COLO668 (cell line): Measurements from ENCODE around the gene PRKAR1B.

Source experiments
- DNase-seq: peaks from one replicate; lab custom pipeline; 2025; ENCODE audit not compliant: unreplicated experiment; lab: John Stamatoyannopoulos, UW

The PRKAR1B gene

DNA sequence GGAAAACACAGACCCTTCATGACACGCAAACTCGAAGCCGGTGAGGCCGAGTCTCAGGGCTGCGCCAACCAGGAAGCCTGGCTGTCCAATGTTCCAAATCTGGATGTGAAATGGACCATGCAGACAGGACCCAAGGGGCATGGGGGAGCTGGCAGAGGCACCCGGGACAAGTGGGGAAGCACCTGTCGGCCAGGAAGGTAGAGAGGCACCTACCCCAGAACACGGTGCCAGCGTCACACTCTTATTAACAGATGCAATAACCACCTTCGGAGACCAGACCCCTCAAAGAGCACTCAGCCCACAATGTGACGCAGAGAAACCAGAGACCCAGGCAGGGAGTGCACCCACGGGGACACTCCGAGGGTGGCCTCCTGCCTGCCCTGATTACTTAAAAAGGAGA is 119.1 kb downstream of the PRKAR1B start:
- DNase-seq: no peak

GRCh38 chr7:605661-606450 is 121.2 kb downstream of the PRKAR1B start:
- DNase-seq: no peak

- no peak for DNase-seq
Observed at GRCh38 chr7:604884-605531, 122.1 kb downstream of the PRKAR1B start.

GRCh38 chr7:604001-604883 is 122.8 kb downstream of the PRKAR1B start:
- no peak for DNase-seq

- DNase-seq: no peak
Observed at GRCh38 chr7:603152-603951, 123.7 kb downstream of the PRKAR1B start.

- DNase-seq: no peak
Observed at GRCh38 chr7:602341-603141, 124.5 kb downstream of the PRKAR1B start.

DNA sequence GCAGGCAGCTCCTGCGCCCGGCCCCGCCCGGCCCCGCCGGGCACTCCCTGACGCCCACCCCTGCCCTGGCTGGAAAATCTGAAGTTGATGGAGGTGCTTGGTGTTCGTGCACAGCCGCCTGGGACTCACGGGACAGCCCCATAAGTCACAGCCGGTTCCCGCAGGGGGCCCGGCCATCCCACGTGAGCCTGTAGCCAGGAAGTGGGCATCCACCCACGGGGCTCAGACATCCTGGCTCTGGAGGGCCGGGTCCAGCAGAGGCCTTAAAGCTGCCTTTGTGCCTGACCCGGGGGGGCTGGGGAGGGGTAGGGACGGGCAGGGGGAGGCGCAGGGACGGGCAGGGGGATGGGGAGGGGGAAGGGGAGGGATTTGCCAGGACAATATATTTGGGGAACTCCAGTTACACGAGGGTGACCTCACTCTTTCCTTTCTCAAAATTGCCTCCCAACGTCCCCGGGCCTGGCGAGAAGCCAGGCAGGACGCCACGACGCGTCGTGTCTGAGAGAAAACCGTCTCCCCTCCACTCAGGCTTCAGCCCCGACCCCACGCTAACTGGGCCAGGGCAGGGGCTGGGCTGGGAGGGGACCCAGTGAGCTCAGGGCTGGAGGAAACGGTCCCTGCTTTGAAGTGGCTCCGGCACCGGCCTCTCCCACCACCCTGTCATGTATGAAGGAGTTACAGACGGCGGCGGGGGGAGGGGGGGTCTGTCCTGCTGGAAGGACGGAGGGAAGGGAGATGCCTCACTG is 125.3 kb downstream of the PRKAR1B start:
- DNase-seq: no peak

DNA sequence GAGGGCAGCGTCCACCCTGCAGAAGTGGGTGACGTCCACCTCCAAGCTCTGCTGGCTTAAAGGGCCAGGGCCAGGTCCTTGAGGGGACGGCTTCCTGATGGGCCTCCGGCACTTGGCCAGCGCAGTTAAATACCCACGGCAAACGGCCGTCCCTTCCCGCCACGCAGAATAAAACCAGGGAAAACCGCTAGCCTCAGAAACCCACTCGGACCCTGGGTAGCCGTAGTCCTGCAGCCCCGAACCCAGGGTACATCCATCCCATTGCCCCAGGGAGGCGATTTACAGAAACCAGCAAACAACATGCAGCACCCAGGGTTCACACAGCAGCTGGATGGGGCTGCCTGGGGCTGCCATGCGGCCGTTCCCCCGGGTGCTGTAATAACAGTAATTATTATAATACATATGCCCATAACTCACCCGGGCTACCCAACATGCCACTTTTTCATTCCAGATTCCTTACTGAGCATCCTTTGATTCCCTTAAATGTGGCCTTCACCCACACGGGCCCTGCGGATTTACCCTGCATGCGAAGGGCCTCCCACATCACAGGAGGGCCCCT is 126.0 kb downstream of the PRKAR1B start:
- DNase-seq: no peak

DNA sequence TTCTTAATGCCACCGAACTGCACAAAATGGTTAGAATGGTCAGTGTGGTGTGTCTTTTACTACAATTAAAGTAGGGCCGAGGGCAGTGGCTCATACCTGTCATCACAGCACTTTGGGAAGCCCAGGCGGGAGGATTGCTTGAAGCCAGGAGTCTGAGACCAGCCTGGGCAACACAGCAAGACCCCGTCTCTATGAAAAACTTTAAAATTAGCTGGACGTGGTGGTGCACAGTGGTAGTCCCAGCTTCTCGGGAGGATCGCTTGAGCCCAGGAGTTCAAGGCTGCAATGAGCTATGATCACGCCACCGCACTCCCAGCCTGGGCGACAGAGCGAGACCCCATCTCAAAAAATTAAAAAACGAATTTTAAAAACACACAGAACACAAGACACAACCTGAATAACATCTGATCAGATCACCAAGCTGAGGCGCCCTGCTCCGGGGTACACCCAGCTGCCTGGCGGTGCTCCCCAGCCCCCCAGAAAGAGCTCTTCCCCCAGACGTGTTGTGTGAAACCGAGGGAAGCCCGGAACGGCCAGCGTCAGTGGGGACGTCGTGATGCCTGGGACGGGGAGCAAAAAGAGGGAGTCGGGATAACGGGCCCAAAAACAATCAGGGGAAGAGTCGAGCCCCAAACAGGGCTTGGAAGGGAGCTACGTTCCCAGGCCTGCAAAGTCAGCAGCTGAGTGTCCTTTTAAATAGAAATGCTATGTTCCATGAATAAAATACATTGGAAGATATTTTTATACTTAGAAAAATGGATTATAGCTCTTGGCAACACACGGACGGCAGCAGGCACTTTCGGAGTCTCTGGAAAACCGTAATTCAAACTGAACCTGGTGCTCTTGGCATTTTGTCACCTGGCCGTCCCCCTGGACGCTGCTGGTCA is 126.7 kb downstream of the PRKAR1B start:
- no peak for DNase-seq

- DNase-seq: no peak
Observed at GRCh38 chr7:598899-599298, 128.2 kb downstream of the PRKAR1B start.

DNA sequence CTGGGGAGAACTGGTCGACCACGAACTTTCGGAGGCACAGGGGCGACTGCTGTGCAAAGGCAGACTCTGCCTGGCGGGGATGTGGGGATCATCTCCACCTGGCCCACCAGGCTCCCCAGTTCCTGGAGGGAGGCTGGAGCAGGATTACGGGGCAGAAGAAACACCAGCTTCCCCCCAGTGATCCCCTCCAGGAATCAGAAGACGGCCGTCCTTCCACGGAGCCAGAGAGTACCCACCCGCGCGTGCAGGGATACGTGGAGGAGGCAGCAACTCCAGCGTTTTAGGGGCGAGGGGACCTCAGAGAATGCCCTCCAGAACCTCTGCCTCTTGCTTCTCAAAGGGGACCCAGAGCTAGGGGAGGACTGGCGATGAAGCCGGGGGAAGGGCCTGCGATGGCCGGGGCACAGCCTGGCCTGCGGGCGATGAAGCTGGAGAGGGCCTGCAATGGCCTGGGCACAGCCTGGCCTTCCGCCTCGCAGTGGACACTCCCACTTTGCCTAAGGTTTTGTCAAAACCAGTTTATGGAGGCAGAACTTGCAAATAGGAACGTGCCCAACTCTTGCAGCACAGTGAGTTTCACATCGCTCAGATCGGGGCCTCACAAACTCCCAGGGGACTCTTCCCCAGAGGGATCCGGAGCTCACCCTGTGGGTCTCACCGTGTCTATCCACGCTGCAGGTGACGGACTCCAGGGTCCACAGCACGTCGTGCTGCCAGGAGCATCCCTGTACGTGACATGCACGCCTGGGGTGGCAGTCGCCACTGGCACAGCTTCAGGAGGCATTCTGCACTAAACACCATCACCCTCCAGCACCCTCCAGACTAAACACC is 129.5 kb downstream of the PRKAR1B start:
- no peak for DNase-seq

- DNase-seq: no peak
Observed at GRCh38 chr7:596819-597182, 130.3 kb downstream of the PRKAR1B start.

GRCh38 chr7:596071-596818 is 130.8 kb downstream of the PRKAR1B start:
- DNase-seq: no peak

GRCh38 chr7:595621-596010 is 131.5 kb downstream of the PRKAR1B start:
- DNase-seq: no peak

GRCh38 chr7:594920-595620 is 132.0 kb downstream of the PRKAR1B start:
- no peak for DNase-seq
